ENCODE measurements around the gene ASB13.

ASB13 gene

DNA sequence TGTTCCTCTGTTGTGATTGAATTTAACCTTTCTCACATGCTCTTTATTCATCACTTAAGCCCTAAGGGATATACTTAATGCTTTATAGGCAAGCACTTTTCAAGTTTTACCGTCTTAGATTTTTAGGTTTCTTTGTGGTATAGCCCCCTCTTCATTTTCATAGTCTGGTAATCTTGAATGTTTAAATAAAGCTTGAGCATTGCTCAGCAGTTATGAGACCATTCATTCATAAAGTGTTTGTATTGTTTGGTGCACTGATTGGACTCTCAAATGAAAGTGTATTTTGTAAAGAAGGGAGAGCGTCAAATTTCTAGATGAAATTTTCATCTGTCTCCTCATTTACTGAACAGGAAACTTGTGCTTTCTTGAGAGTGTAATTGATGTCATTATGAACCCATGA, 43.5 kb upstream of the ASB13 start:
- no peak overlapping the region for H3K4me3 ChIP-seq (ENCODE audit: low read length)
- no peaks in the 10 kb centered on the region for H3K9me2 ChIP-seq (replicated peaks; ENCODE audit: insufficient read depth, low read length)

DNA sequence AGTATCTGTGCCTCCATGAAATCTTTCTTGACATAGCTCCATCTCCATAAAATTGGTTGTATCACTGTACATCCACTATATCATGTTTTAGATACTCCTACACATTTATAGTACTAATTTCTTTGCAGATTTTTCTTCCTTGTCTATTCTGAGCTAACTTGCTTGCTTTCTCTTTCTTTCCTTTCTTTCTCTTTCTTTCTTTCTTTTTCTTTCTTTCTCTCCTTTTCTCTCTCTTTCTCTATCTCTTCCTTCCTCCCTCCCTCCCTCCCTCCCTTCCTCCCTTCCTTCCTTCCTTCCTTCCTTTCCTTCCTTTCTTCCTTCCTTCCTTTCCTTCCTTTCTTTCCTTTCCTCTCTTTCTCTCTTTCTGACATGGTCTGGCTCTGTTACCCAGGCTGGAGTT, 42.0 kb upstream of the ASB13 start:
- Histone ChIP-seq H4K20me1 (ENCODE audit: insufficient read depth, low read length) (peaks cover 26% of the 10 kb centered on the region; the same call in 1 of the 2 replicates), H3K9ac (ENCODE audit: low read length) (no peak overlapping the region), H3K27ac (ENCODE audit: low read length) (no peak overlapping the region), H3K4me1 (ENCODE audit: low read length) (peaks cover 7% of the 10 kb centered on the region; the same call in 1 of the 2 replicates), H3F3A (ENCODE audit: insufficient read depth, low read length) (no peaks in the 10 kb centered on the region), H3K79me2 (ENCODE audit: low read length) (peaks cover 97% of the 10 kb centered on the region), H3K4me3 (ENCODE audit: low read length) (no peak overlapping the region), H3K9me3 (replicated peaks; ENCODE audit: insufficient read depth, low read length) (no peaks in the 10 kb centered on the region), H2AFZ (ENCODE audit: low read length) (no peak overlapping the region), H3K4me2 (ENCODE audit: low read depth, low read length) (no peak overlapping the region), H3K9me2 (replicated peaks; ENCODE audit: insufficient read depth, low read length) (no peaks in the 10 kb centered on the region), H3K36me3 (replicated peaks; ENCODE audit: insufficient read depth, low read length) (no peaks in the 10 kb centered on the region), H3K27me3 (replicated peaks; ENCODE audit: insufficient read depth, low read length) (no peaks in the 10 kb centered on the region)
- no peak for TF ChIP-seq EZH2 (optimal IDR thresholded peaks at IDR 0.05; ENCODE audit: low read depth, low read length)
- TF ChIP-seq, protein P1, sequence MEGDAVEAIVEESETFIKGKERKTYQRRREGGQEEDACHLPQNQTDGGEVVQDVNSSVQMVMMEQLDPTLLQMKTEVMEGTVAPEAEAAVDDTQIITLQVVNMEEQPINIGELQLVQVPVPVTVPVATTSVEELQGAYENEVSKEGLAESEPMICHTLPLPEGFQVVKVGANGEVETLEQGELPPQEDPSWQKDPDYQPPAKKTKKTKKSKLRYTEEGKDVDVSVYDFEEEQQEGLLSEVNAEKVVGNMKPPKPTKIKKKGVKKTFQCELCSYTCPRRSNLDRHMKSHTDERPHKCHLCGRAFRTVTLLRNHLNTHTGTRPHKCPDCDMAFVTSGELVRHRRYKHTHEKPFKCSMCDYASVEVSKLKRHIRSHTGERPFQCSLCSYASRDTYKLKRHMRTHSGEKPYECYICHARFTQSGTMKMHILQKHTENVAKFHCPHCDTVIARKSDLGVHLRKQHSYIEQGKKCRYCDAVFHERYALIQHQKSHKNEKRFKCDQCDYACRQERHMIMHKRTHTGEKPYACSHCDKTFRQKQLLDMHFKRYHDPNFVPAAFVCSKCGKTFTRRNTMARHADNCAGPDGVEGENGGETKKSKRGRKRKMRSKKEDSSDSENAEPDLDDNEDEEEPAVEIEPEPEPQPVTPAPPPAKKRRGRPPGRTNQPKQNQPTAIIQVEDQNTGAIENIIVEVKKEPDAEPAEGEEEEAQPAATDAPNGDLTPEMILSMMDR (IDR thresholded peaks at IDR 0.05; ENCODE audit: low read length) = no peak
- TF ChIP-seq EZH2phosphoT487 (IDR thresholded peaks at IDR 0.05; ENCODE audit: low read length) = no peak
- DNase-seq = no peak

More for the DNA sequence above, 43.5 kb upstream of the ASB13 start:
- H3K27me3 ChIP-seq (replicated peaks; ENCODE audit: insufficient read depth, low read length) = no peaks in the 10 kb centered on the region
- H3K79me2 ChIP-seq (ENCODE audit: low read length) = peaks cover 95% of the 10 kb centered on the region
- H3K9ac ChIP-seq (ENCODE audit: low read length) = no peak overlapping the region
- no peak overlapping the region for H3K27ac ChIP-seq (ENCODE audit: low read length)
- no peaks in the 10 kb centered on the region for H3K9me3 ChIP-seq (replicated peaks; ENCODE audit: insufficient read depth, low read length)
- peaks cover 26% of the 10 kb centered on the region; the same call in 1 of the 2 replicates for H4K20me1 ChIP-seq (ENCODE audit: insufficient read depth, low read length)
- H2AFZ ChIP-seq (ENCODE audit: low read length) = no peak overlapping the region
- H3K36me3 ChIP-seq (replicated peaks; ENCODE audit: insufficient read depth, low read length) = no peaks in the 10 kb centered on the region
- no peak for DNase-seq
- no peaks in the 10 kb centered on the region for H3F3A ChIP-seq (ENCODE audit: insufficient read depth, low read length)
- TF ChIP-seq, protein P1 (IDR thresholded peaks at IDR 0.05; ENCODE audit: low read length) = no peak
- TF ChIP-seq EZH2phosphoT487 (IDR thresholded peaks at IDR 0.05; ENCODE audit: low read length) (no peak), EZH2 (optimal IDR thresholded peaks at IDR 0.05; ENCODE audit: low read depth, low read length) (no peak)
- 0 out of 2 replicates have a peak, but pooled peaks cover under 1% of the 10 kb centered on the region for H3K4me1 ChIP-seq (ENCODE audit: low read length)
- H3K4me2 ChIP-seq (ENCODE audit: low read depth, low read length) = no peak overlapping the region

DNA sequence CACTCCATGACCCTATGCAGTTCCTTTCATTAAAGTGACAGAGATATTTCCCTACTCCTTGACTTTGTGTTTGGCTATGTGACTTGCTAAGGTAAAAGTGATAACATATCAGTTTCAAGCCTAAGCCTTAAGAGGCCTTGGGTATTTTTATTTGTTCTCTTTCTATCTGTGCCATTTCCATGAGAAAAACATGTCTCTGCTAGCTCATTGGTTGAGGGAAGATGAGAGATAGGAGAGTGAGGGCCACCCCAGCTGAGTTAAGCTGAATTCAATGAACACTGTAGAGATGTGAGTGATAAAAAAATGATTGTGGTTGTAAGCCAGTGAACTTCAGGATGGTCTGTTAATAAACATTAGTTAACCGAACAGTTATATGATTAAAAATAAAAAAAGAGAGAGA, 31.7 kb upstream of the ASB13 start:
- H2AFZ ChIP-seq (ENCODE audit: low read length) = no peak overlapping the region
- no peaks in the 10 kb centered on the region for H3K4me1 ChIP-seq (ENCODE audit: low read length)
- H3K4me3 ChIP-seq (ENCODE audit: low read length) = no peak overlapping the region
- H3K36me3 ChIP-seq (replicated peaks; ENCODE audit: insufficient read depth, low read length) = no peaks in the 10 kb centered on the region
- H3K4me2 ChIP-seq (ENCODE audit: low read depth, low read length) = no peak overlapping the region
- no peaks in the 10 kb centered on the region for H3F3A ChIP-seq (ENCODE audit: insufficient read depth, low read length)
- DNase-seq = no peak
- H3K9me3 ChIP-seq (replicated peaks; ENCODE audit: insufficient read depth, low read length) = no peaks in the 10 kb centered on the region
- H3K9ac ChIP-seq (ENCODE audit: low read length) = no peak overlapping the region
- peaks cover 54% of the 10 kb centered on the region; the same call in 1 of the 2 replicates for H4K20me1 ChIP-seq (ENCODE audit: insufficient read depth, low read length)
- TF ChIP-seq EZH2phosphoT487 (IDR thresholded peaks at IDR 0.05; ENCODE audit: low read length) = no peak
- H3K79me2 ChIP-seq (ENCODE audit: low read length) = peaks cover 100% of the 10 kb centered on the region
- no peaks in the 10 kb centered on the region for H3K27me3 ChIP-seq (replicated peaks; ENCODE audit: insufficient read depth, low read length)
- H3K9me2 ChIP-seq (replicated peaks; ENCODE audit: insufficient read depth, low read length) = no peaks in the 10 kb centered on the region
- H3K27ac ChIP-seq (ENCODE audit: low read length) = no peak overlapping the region

DNA sequence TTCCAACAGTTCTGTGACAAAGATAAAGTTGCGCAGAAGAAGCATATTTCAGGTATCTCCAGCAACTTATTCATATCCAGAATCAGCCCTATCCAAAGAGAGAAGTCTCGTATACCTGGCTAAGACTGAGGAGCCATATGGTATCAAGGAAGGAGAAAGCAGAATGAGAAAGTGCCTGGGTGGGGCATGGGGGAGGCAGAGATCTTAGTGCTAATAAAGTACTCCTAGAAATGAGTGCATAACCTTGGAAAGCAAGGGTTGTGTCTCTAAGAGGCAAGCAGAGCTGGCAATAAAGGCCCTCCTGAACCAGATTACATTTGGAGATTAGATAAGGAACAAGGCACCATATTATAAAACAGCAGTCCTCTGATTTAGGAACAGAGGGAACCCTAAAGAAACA, 30.9 kb upstream of the ASB13 start:
- Histone ChIP-seq H3K9me2 (replicated peaks; ENCODE audit: insufficient read depth, low read length) (no peaks in the 10 kb centered on the region), H3K27ac (ENCODE audit: low read length) (no peak overlapping the region), H3K4me1 (ENCODE audit: low read length) (no peaks in the 10 kb centered on the region), H3K79me2 (ENCODE audit: low read length) (peaks cover 100% of the 10 kb centered on the region), H3F3A (ENCODE audit: insufficient read depth, low read length) (no peaks in the 10 kb centered on the region), H3K27me3 (replicated peaks; ENCODE audit: insufficient read depth, low read length) (no peaks in the 10 kb centered on the region), H3K9me3 (replicated peaks; ENCODE audit: insufficient read depth, low read length) (no peaks in the 10 kb centered on the region), H3K9ac (ENCODE audit: low read length) (no peak overlapping the region), H3K36me3 (replicated peaks; ENCODE audit: insufficient read depth, low read length) (no peaks in the 10 kb centered on the region), H4K20me1 (ENCODE audit: insufficient read depth, low read length) (peaks cover 52% of the 10 kb centered on the region; the same call in 1 of the 2 replicates), H2AFZ (ENCODE audit: low read length) (no peak overlapping the region), H3K4me2 (ENCODE audit: low read depth, low read length) (no peak overlapping the region), H3K4me3 (ENCODE audit: low read length) (no peak overlapping the region)
- TF ChIP-seq EZH2phosphoT487 (IDR thresholded peaks at IDR 0.05; ENCODE audit: low read length) (no peak), EZH2 (optimal IDR thresholded peaks at IDR 0.05; ENCODE audit: low read depth, low read length) (no peak)
- TF ChIP-seq, protein P1 (IDR thresholded peaks at IDR 0.05; ENCODE audit: low read length) = no peak
- DNase-seq = no peak
